ENCODE results near the gene LSM4. TPM values are rescaled to one million over a fixed set of nuclear protein-coding genes. Genes with fewer than 3 reads are reported as not detected.
A peak's percentile ranks its signal among the peaks of the same experiment; 100 is the strongest.

LSM4 gene
- total RNA-seq, 2 experiments from 2014 or later, result 40.2 to 47.4 TPM

DNA sequence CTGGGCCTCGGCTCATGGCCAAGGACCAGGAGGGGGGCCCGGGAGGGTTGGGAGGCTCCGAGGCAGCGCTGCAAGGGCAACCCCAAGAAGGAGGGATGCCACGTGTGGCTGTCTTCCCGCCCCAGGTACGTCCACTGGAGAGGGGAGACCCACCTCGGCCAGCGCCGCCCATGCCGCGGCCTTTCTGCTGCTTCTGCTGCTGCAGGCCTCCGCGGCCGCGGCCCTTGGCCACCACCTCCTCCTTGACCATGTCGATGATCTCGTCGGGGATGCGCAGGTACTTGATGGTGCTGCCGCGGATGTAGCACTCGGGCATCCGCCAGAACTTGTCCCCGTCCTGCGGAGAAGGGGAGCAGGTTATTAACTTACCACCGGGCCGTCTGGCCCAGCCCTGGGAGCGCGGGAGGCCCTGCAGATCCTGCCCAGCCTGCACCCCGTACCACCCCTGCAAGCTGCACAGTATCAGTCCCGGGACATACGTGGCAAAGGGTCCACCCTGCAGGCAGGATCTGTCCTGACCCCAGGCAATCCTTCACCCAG lies 13.3 kb downstream of the LSM4 start:
- ChIA-PET POLR2A (interaction anchor here (1.0 to 13.9 kb wide), 4 partner anchors 9 to 29 kb away, joined by 3 to 761 read pairs (median 37); partner anchors contain the start of gene JUND), CTCF (no interaction called here)
- Histone ChIP-seq H3K36me3 (ENCODE audit: insufficient read depth, low read length) (peaks cover 52% of the 10 kb centered on the region), H3K4me1 (ENCODE audit: insufficient read depth, low read length) (peaks cover 54% of the 10 kb centered on the region), H3K9me3 (ENCODE audit: control insufficient read depth in 1 of 2, insufficient read depth in 1 of 2, low read length in 2 of 2) (peaks cover 0 to 6% of the 10 kb centered on the region in 2 experiments), H3K4me3 (ENCODE audit: low read length) (no peak overlapping the region), H3K27me3 (ENCODE audit: control insufficient read depth in 1 of 2, insufficient read depth in 2 of 2, low read length in 2 of 2) (no peaks in the 10 kb centered on the region), H3K27ac (ENCODE audit: low read depth in 1 of 2, low read length in 2 of 2) (peak overlapping the region in 1 of 2 donors; percentile 2)
- H3K4me3 Mint-ChIP-seq, result no peak overlapping the region
- DNase-seq (no peak), ATAC-seq (ENCODE audit: poor library complexity) (no peak)
- intact Hi-C loops (cut with DNase I, micrococcal nuclease), result no loop called here
- H3K27me3 Mint-ChIP-seq, result no peaks in the 10 kb centered on the region
- H3K27ac Mint-ChIP-seq, result no peak overlapping the region
- no peaks in the 10 kb centered on the region for H3K9me3 Mint-ChIP-seq
- TF ChIP-seq, protein P1, sequence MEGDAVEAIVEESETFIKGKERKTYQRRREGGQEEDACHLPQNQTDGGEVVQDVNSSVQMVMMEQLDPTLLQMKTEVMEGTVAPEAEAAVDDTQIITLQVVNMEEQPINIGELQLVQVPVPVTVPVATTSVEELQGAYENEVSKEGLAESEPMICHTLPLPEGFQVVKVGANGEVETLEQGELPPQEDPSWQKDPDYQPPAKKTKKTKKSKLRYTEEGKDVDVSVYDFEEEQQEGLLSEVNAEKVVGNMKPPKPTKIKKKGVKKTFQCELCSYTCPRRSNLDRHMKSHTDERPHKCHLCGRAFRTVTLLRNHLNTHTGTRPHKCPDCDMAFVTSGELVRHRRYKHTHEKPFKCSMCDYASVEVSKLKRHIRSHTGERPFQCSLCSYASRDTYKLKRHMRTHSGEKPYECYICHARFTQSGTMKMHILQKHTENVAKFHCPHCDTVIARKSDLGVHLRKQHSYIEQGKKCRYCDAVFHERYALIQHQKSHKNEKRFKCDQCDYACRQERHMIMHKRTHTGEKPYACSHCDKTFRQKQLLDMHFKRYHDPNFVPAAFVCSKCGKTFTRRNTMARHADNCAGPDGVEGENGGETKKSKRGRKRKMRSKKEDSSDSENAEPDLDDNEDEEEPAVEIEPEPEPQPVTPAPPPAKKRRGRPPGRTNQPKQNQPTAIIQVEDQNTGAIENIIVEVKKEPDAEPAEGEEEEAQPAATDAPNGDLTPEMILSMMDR (IDR thresholded peaks at IDR 0.05), result no peak
- H3K4me1 Mint-ChIP-seq (ENCODE audit: low read depth), result peaks cover 32% of the 10 kb centered on the region
- peaks cover 45% of the 10 kb centered on the region for H3K36me3 Mint-ChIP-seq (ENCODE audit: low read depth)

DNA sequence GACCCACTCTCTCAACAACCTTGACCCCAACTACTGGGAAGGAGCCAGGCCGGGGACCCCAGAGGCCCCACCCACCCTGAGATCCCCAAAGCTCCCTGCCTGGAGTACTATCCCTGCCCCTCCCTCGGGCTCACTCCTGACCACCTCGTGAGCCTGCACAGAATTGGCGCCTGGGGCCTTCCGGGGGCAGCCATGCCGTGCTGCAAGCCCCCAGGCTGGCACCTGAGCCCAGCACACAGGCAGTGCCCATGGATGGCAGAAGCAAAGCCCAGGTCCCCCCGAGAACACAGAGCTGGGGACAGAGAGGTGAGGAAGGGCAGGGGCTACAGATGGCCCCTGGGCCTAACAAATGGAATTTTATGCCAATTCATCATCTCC lies 13.9 kb downstream of the LSM4 start:
- no peak for ATAC-seq (ENCODE audit: poor library complexity)
- H3K4me3 ChIP-seq (ENCODE audit: low read length), result no peak overlapping the region
- H3K4me1 ChIP-seq (ENCODE audit: insufficient read depth, low read length), result peaks cover 57% of the 10 kb centered on the region
- intact Hi-C loops (cut with DNase I, micrococcal nuclease), result no loop called here
- ChIA-PET POLR2A (interaction anchor here (1.1 to 3.4 kb wide), 3 partner anchors 14 to 28 kb away, joined by 3 to 71 read pairs (median 5); partner anchors contain the start of genes JUND and LSM4), CTCF (interaction anchor here (0.5 to 1.2 kb wide), 2 partner anchors 16 to 30 kb away, joined by 3 to 10 read pairs; no protein-coding TSS in a partner anchor)
- peaks cover 0 to 6% of the 10 kb centered on the region in 2 experiments for H3K9me3 ChIP-seq (ENCODE audit: control insufficient read depth in 1 of 2, insufficient read depth in 1 of 2, low read length in 2 of 2)
- H3K27me3 ChIP-seq (ENCODE audit: control insufficient read depth in 1 of 2, insufficient read depth in 2 of 2, low read length in 2 of 2), result no peaks in the 10 kb centered on the region
- Mint-ChIP-seq H3K27ac (no peak overlapping the region), H3K36me3 (ENCODE audit: low read depth) (peaks cover 44% of the 10 kb centered on the region), H3K27me3 (no peaks in the 10 kb centered on the region), H3K9me3 (no peaks in the 10 kb centered on the region), H3K4me1 (ENCODE audit: low read depth) (peaks cover 38% of the 10 kb centered on the region), H3K4me3 (no peak overlapping the region)
- H3K36me3 ChIP-seq (ENCODE audit: insufficient read depth, low read length), result peaks cover 47% of the 10 kb centered on the region
- TF ChIP-seq, protein P1 (IDR thresholded peaks at IDR 0.05), result no peak
- no peak for DNase-seq
- H3K27ac ChIP-seq (ENCODE audit: low read depth in 1 of 2, low read length in 2 of 2), result no peak overlapping the region

DNA sequence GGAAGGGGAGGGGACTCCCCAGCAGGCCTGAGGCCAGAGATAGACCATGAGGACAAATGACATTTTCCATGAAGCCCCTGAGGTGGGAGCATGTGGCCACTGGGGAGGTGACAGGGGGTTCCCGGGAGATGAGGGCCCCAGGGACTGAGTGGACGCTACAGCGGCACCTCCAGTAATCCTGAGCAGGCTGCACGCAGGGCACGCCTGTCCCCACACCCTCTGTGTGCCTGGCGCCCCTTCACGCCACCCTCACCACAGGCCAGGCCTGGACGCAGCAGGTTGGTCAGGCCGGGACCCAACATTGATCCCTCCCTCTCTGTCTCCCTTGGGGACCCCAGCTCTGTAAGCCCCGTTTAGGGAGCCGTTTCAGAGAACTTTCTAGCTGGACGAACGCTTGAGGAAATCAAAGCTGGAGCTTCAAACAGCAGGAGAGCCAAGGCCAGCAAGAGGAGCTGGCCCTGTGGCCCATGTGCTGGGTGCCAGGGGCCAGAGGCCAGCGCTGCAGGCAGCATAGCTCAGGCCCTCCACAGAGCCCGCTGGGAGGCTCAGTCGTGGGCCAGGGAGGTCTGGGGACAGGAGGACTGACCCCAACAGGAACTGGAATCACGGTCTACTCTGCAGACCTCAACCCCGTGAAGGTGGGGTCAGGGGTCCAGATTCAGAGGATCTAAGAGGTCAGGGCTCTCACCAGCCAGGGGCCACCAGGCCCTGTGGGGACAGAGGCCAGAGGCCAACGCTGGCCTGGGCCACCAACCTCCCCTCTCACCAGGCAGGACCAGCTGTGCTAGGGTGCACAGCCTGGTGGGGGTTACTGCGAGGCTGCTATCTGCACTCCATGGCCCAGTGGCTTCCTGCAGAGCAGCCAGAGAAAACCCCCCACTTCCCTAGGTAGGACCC lies 14.6 kb downstream of the LSM4 start:
- H3K4me3 ChIP-seq (ENCODE audit: low read length), result no peak overlapping the region
- no peak overlapping the region for H3K27ac Mint-ChIP-seq
- TF ChIP-seq, protein P1 (IDR thresholded peaks at IDR 0.05), result no peak
- H3K9me3 Mint-ChIP-seq, result no peaks in the 10 kb centered on the region
- ATAC-seq (ENCODE audit: poor library complexity), result no peak
- H3K27me3 ChIP-seq (ENCODE audit: control insufficient read depth in 1 of 2, insufficient read depth in 2 of 2, low read length in 2 of 2), result no peaks in the 10 kb centered on the region
- CTCF ChIA-PET, result interaction anchor here (0.5 to 1.2 kb wide), 2 partner anchors 15 to 29 kb away, joined by 3 to 10 read pairs; no protein-coding TSS in a partner anchor
- peaks cover 46% of the 10 kb centered on the region for H3K36me3 ChIP-seq (ENCODE audit: insufficient read depth, low read length)
- peaks cover 63% of the 10 kb centered on the region for H3K4me1 ChIP-seq (ENCODE audit: insufficient read depth, low read length)
- H3K9me3 ChIP-seq (ENCODE audit: control insufficient read depth in 1 of 2, insufficient read depth in 1 of 2, low read length in 2 of 2), result peaks cover 0 to 6% of the 10 kb centered on the region in 2 experiments
- H3K27ac ChIP-seq (ENCODE audit: low read depth in 1 of 2, low read length in 2 of 2), result peak overlapping the region; percentile 53 to 92
- POLR2A ChIA-PET, result interaction anchor here (1.1 to 3.4 kb wide), 5 partner anchors 9 to 28 kb away, joined by 3 to 71 read pairs (median 9); partner anchors contain the start of genes JUND and LSM4
- no peak overlapping the region for H3K4me3 Mint-ChIP-seq
- H3K27me3 Mint-ChIP-seq, result no peaks in the 10 kb centered on the region
- intact Hi-C loops (cut with DNase I, micrococcal nuclease), result no loop called here
- H3K36me3 Mint-ChIP-seq (ENCODE audit: low read depth), result peaks cover 43% of the 10 kb centered on the region
- H3K4me1 Mint-ChIP-seq (ENCODE audit: low read depth), result peaks cover 45% of the 10 kb centered on the region
- DNase-seq, result no peak

Measured in CD4-positive, alpha-beta T cell (primary cell).